Thymus (tissue), 11 donors: Measurements from ENCODE around the gene NXN. TPM values are rescaled to one million over a fixed set of nuclear protein-coding genes. Genes with fewer than 3 reads are reported as not detected.
"Not testable (repeated sequence)": the region's sequence is repeated elsewhere in the genome, so short reads cannot be mapped to it uniquely, and the experiment has no call there.

Experiments
- DNase-seq, 9 donors: peaks; one replicate each; pipeline ENCODE4 v3.0.0-alpha.2; 2013; ENCODE audit warnings: low spot score in 9 of 9, low read depth in 6 of 9, missing footprints in 1 of 9
- H3K27ac ChIP-seq, 2 donors: one replicate each; pipeline ENCODE4 v1.5.1; 2013; ENCODE audit warnings: control low read depth in 1 of 2, low read depth in 1 of 2, low read length in 1 of 2, mild to moderate bottlenecking in 1 of 2, moderate library complexity in 1 of 2
- H3K27me3 ChIP-seq, 2 donors: one replicate each; pipeline ENCODE4 v1.5.1; 2013; ENCODE audit warnings: low read length in 1 of 2; ENCODE audit not compliant: control insufficient read depth in 2 of 2, insufficient read depth in 1 of 2
- H3K36me3 ChIP-seq, 2 donors: one replicate each; pipeline ENCODE4 v1.5.1; 2013; ENCODE audit warnings: low read length in 1 of 2, mild to moderate bottlenecking in 1 of 2, moderate library complexity in 1 of 2; ENCODE audit not compliant: control insufficient read depth in 2 of 2, insufficient read depth in 2 of 2
- H3K4me1 ChIP-seq, 2 donors: one replicate each; pipeline ENCODE4 v1.5.1; 2013; ENCODE audit warnings: low read length in 2 of 2; ENCODE audit not compliant: control insufficient read depth in 2 of 2, insufficient read depth in 2 of 2
- H3K4me3 ChIP-seq, 2 donors: one replicate each; pipeline ENCODE4 v1.5.1; 2013; ENCODE audit warnings: low read length in 2 of 2, control low read depth in 1 of 2, mild to moderate bottlenecking in 1 of 2
- H3K9me3 ChIP-seq, 2 donors: one replicate each; pipeline ENCODE4 v1.5.1; 2013; ENCODE audit warnings: low read length in 1 of 2, mild to moderate bottlenecking in 1 of 2; ENCODE audit not compliant: control insufficient read depth in 2 of 2, insufficient read depth in 1 of 2
- WGBS: extraction: QIAGEN DNeasy Blood & Tissue Kit; methylation state at CpG from one replicate; pipeline ENCODE4 v1.1.7; 2013; 5-methylcytosine and 5-hydroxymethylcytosine counted together
- polyA plus RNA-seq: library from polyadenylated mRNA; stranded (reverse); fragments of 200-250 nt; gene quantifications from one replicate; pipeline ENCODE4 v1.2.3, GENCODE V29; 2013
- total RNA-seq: library from RNA; stranded (reverse); fragments of 120-200 nt; gene quantifications from one replicate; pipeline ENCODE4 v1.2.4, GENCODE V29; 2013
- donor health status: healthy.

NXN gene
- total and polyA plus RNA-seq, 2 donors = 16.8 to 25.7 TPM

GRCh38 chr17:872855-873254, 106.7 kb downstream of the NXN start:
- Histone ChIP-seq H3K27me3 (peaks cover 0 to 2% of the 10 kb centered on the region in 2 donors), H3K36me3 (no peaks in the 10 kb centered on the region), H3K4me3 (no peak overlapping the region), H3K4me1 (peaks cover 0 to under 1% of the 10 kb centered on the region in 2 donors), H3K9me3 (no peaks in the 10 kb centered on the region), H3K27ac (no peak overlapping the region)
- WGBS = 99% methylated on average over 5 of the region's 5 CpGs
- no peak for DNase-seq

GRCh38 chr17:871751-872519, 107.6 kb downstream of the NXN start:
- H3K27ac ChIP-seq = no peak overlapping the region
- DNase-seq = no peak
- no peaks in the 10 kb centered on the region for H3K36me3 ChIP-seq
- no peaks in the 10 kb centered on the region for H3K4me1 ChIP-seq
- H3K4me3 ChIP-seq = no peak overlapping the region
- H3K27me3 ChIP-seq = peaks cover 0 to 2% of the 10 kb centered on the region in 2 donors
- WGBS = 50% methylated on average over 9 of the region's 9 CpGs
- no peaks in the 10 kb centered on the region for H3K9me3 ChIP-seq

GRCh38 chr17:869567-870525, 109.7 kb downstream of the NXN start:
- Histone ChIP-seq H3K9me3 (no peaks in the 10 kb centered on the region), H3K4me1 (no peaks in the 10 kb centered on the region), H3K27ac (peak overlapping the region; percentile 42 to 60), H3K4me3 (no peak overlapping the region), H3K27me3 (peaks cover 0 to 3% of the 10 kb centered on the region in 2 donors), H3K36me3 (no peaks in the 10 kb centered on the region)
- WGBS = 63% methylated on average over 30 of the region's 30 CpGs
- DNase-seq = no peak

GRCh38 chr17:869086-869485, 110.5 kb downstream of the NXN start:
- H3K27me3 ChIP-seq = peaks cover 0 to 7% of the 10 kb centered on the region in 2 donors
- H3K27ac ChIP-seq = peak overlapping the region in 1 of 2 donors; percentile 24
- no peak overlapping the region for H3K4me3 ChIP-seq
- no peaks in the 10 kb centered on the region for H3K4me1 ChIP-seq
- no peaks in the 10 kb centered on the region for H3K9me3 ChIP-seq
- no peaks in the 10 kb centered on the region for H3K36me3 ChIP-seq
- no peak for DNase-seq
- WGBS = 86% methylated on average over 7 of the region's 7 CpGs

- DNase-seq = no peak
- Histone ChIP-seq H3K4me1 (no peaks in the 10 kb centered on the region), H3K4me3 (no peak overlapping the region), H3K9me3 (no peaks in the 10 kb centered on the region), H3K27me3 (peaks cover 0 to 10% of the 10 kb centered on the region in 2 donors), H3K27ac (no peak overlapping the region), H3K36me3 (no peaks in the 10 kb centered on the region)
- 94% methylated on average over 13 of the region's 13 CpGs for WGBS
Observed at GRCh38 chr17:867896-868489, 111.6 kb downstream of the NXN start.

GRCh38 chr17:867238-867637, 112.3 kb downstream of the NXN start:
- not testable (repeated sequence) for H3K4me3 ChIP-seq, H3K4me1 ChIP-seq, H3K27ac ChIP-seq, H3K27me3 ChIP-seq, DNase-seq, H3K9me3 ChIP-seq, H3K36me3 ChIP-seq
- WGBS = 95% methylated on average over 8 of the region's 10 CpGs

GRCh38 chr17:866568-867103, 112.9 kb downstream of the NXN start:
- H3K4me1 ChIP-seq = no peaks in the 10 kb centered on the region
- no peak overlapping the region for H3K27ac ChIP-seq
- H3K9me3 ChIP-seq = no peaks in the 10 kb centered on the region
- 92% methylated on average over 9 of the region's 9 CpGs for WGBS
- H3K4me3 ChIP-seq = no peak overlapping the region
- DNase-seq = no peak
- H3K36me3 ChIP-seq = no peaks in the 10 kb centered on the region
- peaks cover 0 to 10% of the 10 kb centered on the region in 2 donors for H3K27me3 ChIP-seq

GRCh38 chr17:864315-864714, 115.3 kb downstream of the NXN start:
- H3K27me3 ChIP-seq = peaks cover 0 to 10% of the 10 kb centered on the region in 2 donors
- peak overlapping the region in 1 of 2 donors; percentile 13 for H3K27ac ChIP-seq
- no peaks in the 10 kb centered on the region for H3K4me1 ChIP-seq
- DNase-seq = no peak
- H3K36me3 ChIP-seq = no peaks in the 10 kb centered on the region
- no peaks in the 10 kb centered on the region for H3K9me3 ChIP-seq
- H3K4me3 ChIP-seq = no peak overlapping the region
- 15% methylated on average over 8 of the region's 8 CpGs for WGBS
